H1 (cell line): Measurements from ENCODE around the gene PARP4. TPM values are rescaled to one million over a fixed set of nuclear protein-coding genes. Genes with fewer than 3 reads are reported as not detected.

Experiments used
- CTCF ChIA-PET: fragments of 300-600 bp; sonication (Branson Sonifier 250); formaldehyde crosslinking; loops from one replicate; lab custom pipeline; 2021; ENCODE audit not compliant: partially characterized antibody; lab: Charles Lee
- POLR2A ChIA-PET: fragments of 300-600 bp; sonication (Branson Sonifier 250); formaldehyde crosslinking; loops from one replicate; lab custom pipeline; 2021; ENCODE audit warnings: inconsistent platforms; ENCODE audit not compliant: partially characterized antibody; lab: Charles Lee
- DNase-seq, 2 experiments: peaks; one replicate each; pipeline versions ENCODE4 v3.0.0 to v3.0.0-alpha.2; 2010 to 2022; ENCODE audit warnings: low spot score in 2 of 2, low read depth in 1 of 2, mixed read lengths in 1 of 2
- FAIRE-seq: peaks from 2 replicates; lab custom pipeline; 2011; peaks lifted over from hg19 to GRCh38; lab: Jason Lieb, UNC
- H2AFZ ChIP-seq: 2 replicates; pipeline ENCODE4 v1.8.1; 2012; ENCODE audit warnings: low read length, inconsistent platforms
- H2AK5ac ChIP-seq: 2 replicates; pipeline ENCODE4 v1.6.1; 2013; ENCODE audit warnings: low read depth, low read length
- H2BK120ac ChIP-seq: replicated peaks from 2 replicates; pipeline ENCODE3; 2013; ENCODE audit warnings: low read depth, low read length, inconsistent platforms
- H2BK12ac ChIP-seq: 2 replicates; pipeline ENCODE4 v1.6.1; 2013; ENCODE audit warnings: low read depth, low read length
- H2BK15ac ChIP-seq: 2 replicates; pipeline ENCODE4 v1.6.1; 2013; ENCODE audit warnings: low read length
- H2BK20ac ChIP-seq: 2 replicates; pipeline ENCODE4 v1.6.1; 2013; ENCODE audit warnings: low read length
- H2BK5ac ChIP-seq: 2 replicates; pipeline ENCODE4 v1.6.1; 2013; ENCODE audit warnings: low read depth, low read length
- H3K14ac ChIP-seq: 2 replicates; pipeline ENCODE4 v1.6.1; 2013; ENCODE audit warnings: inconsistent platforms; ENCODE audit not compliant: insufficient read length
- H3K18ac ChIP-seq: 2 replicates; pipeline ENCODE4 v1.6.1; 2013; ENCODE audit warnings: low read length; ENCODE audit errors: extremely low read depth
- H3K23ac ChIP-seq: 2 replicates; pipeline ENCODE4 v1.6.1; 2013; ENCODE audit warnings: inconsistent platforms; ENCODE audit not compliant: insufficient read length
- H3K23me2 ChIP-seq: 2 replicates; pipeline ENCODE4 v1.6.1; 2013; ENCODE audit warnings: low read depth, low read length
- H3K27ac ChIP-seq: 2 replicates; pipeline ENCODE4 v1.6.1; 2011; ENCODE audit warnings: low read depth, low read length, inconsistent platforms
- H3K27me3 ChIP-seq, 4 experiments: replicated peaks in 1 of 4; 1 replicate in 1 of 4; 2 replicates in 3 of 4; pipeline versions ENCODE4 v1.6.1 to v1.8.1; 2011 to 2013; ENCODE audit warnings: low read length in 3 of 4, mild to moderate bottlenecking in 3 of 4, inconsistent platforms in 2 of 4, mixed read lengths in 2 of 4, moderate library complexity in 1 of 4; ENCODE audit not compliant: control insufficient read depth in 3 of 4, insufficient read depth in 3 of 4; ENCODE audit errors: extremely low read depth in 1 of 4
- H3K36me3 ChIP-seq, 4 experiments: 2 replicates each; pipeline versions ENCODE4 v1.6.1 to v1.8.1; 2011 to 2013; ENCODE audit warnings: mild to moderate bottlenecking in 4 of 4, low read length in 3 of 4, moderate library complexity in 2 of 4, control low read depth in 1 of 4, inconsistent platforms in 1 of 4; ENCODE audit not compliant: insufficient read depth in 4 of 4, control insufficient read depth in 2 of 4
- H3K4ac ChIP-seq: replicated peaks from 2 replicates; pipeline ENCODE3; 2013; ENCODE audit warnings: low read length, low read depth, mixed read lengths, inconsistent platforms; ENCODE audit not compliant: insufficient read length
- H3K4me1 ChIP-seq, 4 experiments: replicated peaks in 1 of 4; 1 replicate in 1 of 4; 2 replicates in 3 of 4; pipeline versions ENCODE4 v1.6.1 to v1.8.1; 2011 to 2013; ENCODE audit warnings: low read length in 3 of 4, inconsistent platforms in 2 of 4, mixed read lengths in 1 of 4; ENCODE audit not compliant: insufficient read depth in 4 of 4, control insufficient read depth in 3 of 4
- H3K4me2 ChIP-seq, 2 experiments: 2 replicates each; pipeline versions ENCODE4 v1.6.1 to v1.8.1; 2011 to 2013; ENCODE audit warnings: low read depth in 2 of 2, low read length in 2 of 2, control low read depth in 1 of 2, inconsistent platforms in 1 of 2, mild to moderate bottlenecking in 1 of 2; ENCODE audit not compliant: insufficient read depth in 1 of 2
- H3K4me3 ChIP-seq, 4 experiments: fragments of 200-600, 300-600 bp in 1 of 4; sonication (generic), shearing (Covaris generic), sonication (Bioruptor Twin) in 1 of 4; 2 replicates each; pipeline versions ENCODE4 v1.5.1 to v1.8.1; 2011 to 2016; ENCODE audit warnings: low read length in 4 of 4, low read depth in 3 of 4, control low read depth in 2 of 4, inconsistent platforms in 2 of 4, mild to moderate bottlenecking in 2 of 4, mixed read lengths in 1 of 4, moderate library complexity in 1 of 4; ENCODE audit not compliant: insufficient read depth in 2 of 4; ENCODE audit errors: extremely low read depth in 1 of 4
- H3K56ac ChIP-seq: replicated peaks from 2 replicates; pipeline ENCODE3; 2013; ENCODE audit warnings: low read depth, mild to moderate bottlenecking, mixed read lengths, low read length, inconsistent platforms; ENCODE audit not compliant: insufficient read length
- H3K79me1 ChIP-seq: 2 replicates; pipeline ENCODE4 v1.6.1; 2013; ENCODE audit warnings: low read depth, low read length, control low read depth
- H3K79me2 ChIP-seq, 2 experiments: 2 replicates each; pipeline versions ENCODE4 v1.6.1 to v1.8.1; 2012 to 2013; ENCODE audit warnings: low read length in 2 of 2, mild to moderate bottlenecking in 2 of 2, inconsistent platforms in 1 of 2; ENCODE audit not compliant: insufficient read depth in 2 of 2, control insufficient read depth in 1 of 2
- H3K9ac ChIP-seq, 4 experiments: replicated peaks in 1 of 4; 1 replicate in 1 of 4; 2 replicates in 3 of 4; pipeline versions ENCODE4 v1.6.1 to v1.8.1; 2011 to 2013; ENCODE audit warnings: low read depth in 3 of 4, low read length in 3 of 4, control low read depth in 2 of 4, mild to moderate bottlenecking in 2 of 4, moderate library complexity in 2 of 4, inconsistent platforms in 1 of 4; ENCODE audit errors: extremely low read depth in 1 of 4
- H3K9me3 ChIP-seq, 2 experiments: 2 replicates each; pipeline versions ENCODE4 v1.6.1 to v1.8.1; 2012 to 2013; ENCODE audit warnings: mild to moderate bottlenecking in 2 of 2, moderate library complexity in 2 of 2, control low read depth in 1 of 2, inconsistent platforms in 1 of 2, low read depth in 1 of 2, low read length in 1 of 2, mixed read lengths in 1 of 2; ENCODE audit not compliant: insufficient read depth in 2 of 2
- H4K20me1 ChIP-seq, 2 experiments: replicated peaks in 1 of 2; 2 replicates each; pipeline versions ENCODE3 to v1.8.1; 2011 to 2013; ENCODE audit warnings: inconsistent platforms in 2 of 2, low read length in 2 of 2, mild to moderate bottlenecking in 1 of 2; ENCODE audit not compliant: insufficient read depth in 2 of 2, control insufficient read depth in 1 of 2
- H4K5ac ChIP-seq: 2 replicates; pipeline ENCODE4 v1.6.1; 2013; ENCODE audit warnings: low read length, low read depth, mixed read lengths, inconsistent platforms; ENCODE audit not compliant: insufficient read length
- H4K8ac ChIP-seq: 2 replicates; pipeline ENCODE4 v1.8.0; 2013; ENCODE audit warnings: mild to moderate bottlenecking, moderate library complexity, low read length, inconsistent platforms; ENCODE audit not compliant: insufficient read depth; ENCODE audit errors: extremely low read depth
- H4K91ac ChIP-seq: replicated peaks from 2 replicates; pipeline ENCODE3; 2013; ENCODE audit warnings: low read length, mixed read lengths, inconsistent platforms; ENCODE audit not compliant: insufficient read length
- CHD1 ChIP-seq: IDR thresholded peaks from 2 replicates; pipeline ENCODE4 v1.6.1; 2012; ENCODE audit warnings: low read depth, low read length, improper control_type of control experiment
- CREB1 ChIP-seq: IDR thresholded peaks from 2 replicates; pipeline ENCODE4 v1.6.1; 2012; ENCODE audit warnings: inconsistent platforms
- E2F6 ChIP-seq: IDR thresholded peaks from 2 replicates; pipeline ENCODE4 v1.6.1; 2012; ENCODE audit warnings: inconsistent platforms
- JUND ChIP-seq: IDR thresholded peaks from 2 replicates; pipeline ENCODE4 v1.6.1; 2011; ENCODE audit warnings: mild to moderate bottlenecking, improper control_type of control experiment, low read length
- PHF8 ChIP-seq: fragments of 200-600 bp; sonication (generic); conservative IDR thresholded peaks from 2 replicates; pipeline ENCODE4 v1.7.1; 2012; ENCODE audit warnings: low read depth, mild to moderate bottlenecking, inconsistent platforms, low read length, moderate library complexity
- RBBP5 ChIP-seq: IDR thresholded peaks from 2 replicates; pipeline ENCODE4 v1.7.1; 2012; ENCODE audit warnings: low read depth, mild to moderate bottlenecking, inconsistent platforms, low read length, moderate library complexity, borderline replicate concordance
- SRF ChIP-seq: IDR thresholded peaks from 2 replicates; pipeline ENCODE4 v1.6.1; 2011; ENCODE audit warnings: mild to moderate bottlenecking, low read depth, low read length, moderate library complexity
- TAF7 ChIP-seq: optimal IDR thresholded peaks from 2 replicates; pipeline ENCODE3; 2011; ENCODE audit warnings: low read depth, mild to moderate bottlenecking, inconsistent platforms, low read length, moderate library complexity, borderline replicate concordance
- TEAD4 ChIP-seq: IDR thresholded peaks from 2 replicates; pipeline ENCODE4 v1.6.1; 2012; ENCODE audit warnings: low read depth, low read length, inconsistent platforms, mixed read lengths
- WGBS, 2 experiments: shearing (Covaris generic) in 1 of 2; methylation state at CpG; one replicate each; pipeline versions ENCODE4 v1.1.6 to v1.1.7; 2013 to 2015; ENCODE audit warnings: low lambda C conversion rate in 2 of 2, mixed read lengths in 2 of 2, inconsistent platforms in 1 of 2, low coverage in 1 of 2, missing lambda C conversion rate in 1 of 2; ENCODE audit not compliant: insufficient replicate concordance in 2 of 2, insufficient coverage in 1 of 2, insufficient read length in 1 of 2; ENCODE audit errors: extremely low coverage in 1 of 2, missing lambda C conversion rate in 1 of 2; 5-methylcytosine and 5-hydroxymethylcytosine counted together
- polyA plus RNA-seq, 7 experiments: library from polyadenylated mRNA; depleted of rRNA in 3 of 7; stranded (reverse) in 5 of 7; unstranded in 2 of 7; fragments of >200 nt in 5 of 7; fragments of 200-250 nt in 2 of 7; gene quantifications; 1 replicate in 5 of 7; 2 replicates in 1 of 7; 4 replicates in 1 of 7; pipeline versions ENCODE4 v1.2.1 to v1.2.3, GENCODE V29; 2011 to 2013; ENCODE audit warnings: missing spikeins in 2 of 7, mixed read lengths in 2 of 7
- total RNA-seq: library from RNA; stranded (reverse); fragmentation: NEBNext Ultra II Directional; extraction: Animal tissue kit (Norgen Biotek cat#: 25700); gene quantifications from 2 replicates; pipeline ENCODE4 v1.2.1, GENCODE V29; 2021
- TF ChIP-seq, protein P1 (sequence below): IDR thresholded peaks from 2 replicates; pipeline ENCODE4 v1.6.1; 2012; ENCODE audit warnings: low read length, inconsistent platforms

PARP4 gene
- total and polyA plus RNA-seq, 2 of the 8 experiments (the other 6 are each of a cell fraction or from before 2014, with no cell fraction given): 22.2 to 40.3 TPM

GRCh38 chr13:24495151-24495729, 17.3 kb downstream of the PARP4 start:
- H3K23ac ChIP-seq: no peak overlapping the region
- H3K14ac ChIP-seq: no peak overlapping the region
- H3K79me1 ChIP-seq: no peaks in the 10 kb centered on the region
- no peak overlapping the region for H4K8ac ChIP-seq
- TF ChIP-seq TAF7: no peak
- TF ChIP-seq, protein P1, sequence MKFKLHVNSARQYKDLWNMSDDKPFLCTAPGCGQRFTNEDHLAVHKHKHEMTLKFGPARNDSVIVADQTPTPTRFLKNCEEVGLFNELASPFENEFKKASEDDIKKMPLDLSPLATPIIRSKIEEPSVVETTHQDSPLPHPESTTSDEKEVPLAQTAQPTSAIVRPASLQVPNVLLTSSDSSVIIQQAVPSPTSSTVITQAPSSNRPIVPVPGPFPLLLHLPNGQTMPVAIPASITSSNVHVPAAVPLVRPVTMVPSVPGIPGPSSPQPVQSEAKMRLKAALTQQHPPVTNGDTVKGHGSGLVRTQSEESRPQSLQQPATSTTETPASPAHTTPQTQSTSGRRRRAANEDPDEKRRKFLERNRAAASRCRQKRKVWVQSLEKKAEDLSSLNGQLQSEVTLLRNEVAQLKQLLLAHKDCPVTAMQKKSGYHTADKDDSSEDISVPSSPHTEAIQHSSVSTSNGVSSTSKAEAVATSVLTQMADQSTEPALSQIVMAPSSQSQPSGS: no peak
- no peak for TF ChIP-seq CREB1
- no peak for TF ChIP-seq RBBP5
- TF ChIP-seq PHF8: no peak
- TF ChIP-seq SRF: no peak
- no peak for TF ChIP-seq E2F6
- TF ChIP-seq CHD1: no peak
- TF ChIP-seq TEAD4: no peak
- no peak for TF ChIP-seq JUND
- TF ChIP-seq, all 59 proteins: peak for 0
- H3K4ac ChIP-seq: no peak overlapping the region
- CTCF ChIA-PET: interaction anchor here (0.6 to 1.3 kb wide), 4 partner anchors 46 to 213 kb away, joined by 3 to 4 read pairs (median 4); no protein-coding TSS in a partner anchor
- H3K56ac ChIP-seq: no peak overlapping the region
- no peak overlapping the region for H2BK120ac ChIP-seq
- H3K23me2 ChIP-seq: no peaks in the 10 kb centered on the region
- WGBS, 2 experiments: 73% methylated on average over 3 of the region's 3 CpGs; no CpG with 5 or more reads in 1 of the 2 experiments
- no peak overlapping the region for H4K5ac ChIP-seq
- H4K91ac ChIP-seq: no peak overlapping the region
- POLR2A ChIA-PET: no interaction called here
- peaks cover 0 to 2% of the 10 kb centered on the region in 2 experiments for H4K20me1 ChIP-seq
- H2BK12ac ChIP-seq: no peak overlapping the region
- H3K18ac ChIP-seq: no peak overlapping the region
- H3K27me3 ChIP-seq: no peaks in the 10 kb centered on the region
- no peak overlapping the region for H2AFZ ChIP-seq
- DNase-seq (no peak), FAIRE-seq (no peak)
- H3K79me2 ChIP-seq: no peaks in the 10 kb centered on the region
- no peak overlapping the region for H3K27ac ChIP-seq
- H3K4me1 ChIP-seq: no peaks in the 10 kb centered on the region
- H2BK20ac ChIP-seq: no peak overlapping the region
- no peak overlapping the region for H2BK15ac ChIP-seq
- H3K4me3 ChIP-seq: no peak overlapping the region
- H3K4me2 ChIP-seq: no peak overlapping the region
- H2BK5ac ChIP-seq: no peak overlapping the region
- H2AK5ac ChIP-seq: no peak overlapping the region
- no peak overlapping the region for H3K9ac ChIP-seq
- no peaks in the 10 kb centered on the region for H3K9me3 ChIP-seq
- H3K36me3 ChIP-seq: peaks cover 4 to 45% (median 24%) of the 10 kb centered on the region in 4 experiments
